ENCODE results near the gene LASP1. TPM values are rescaled to one million over a fixed set of nuclear protein-coding genes. Genes with fewer than 3 reads are reported as not detected.

Gene LASP1
- total and polyA plus RNA-seq, 2 of the 8 experiments (the other 6 are each of a cell fraction or from before 2014, with no cell fraction given) = 114 to 180 TPM

DNA sequence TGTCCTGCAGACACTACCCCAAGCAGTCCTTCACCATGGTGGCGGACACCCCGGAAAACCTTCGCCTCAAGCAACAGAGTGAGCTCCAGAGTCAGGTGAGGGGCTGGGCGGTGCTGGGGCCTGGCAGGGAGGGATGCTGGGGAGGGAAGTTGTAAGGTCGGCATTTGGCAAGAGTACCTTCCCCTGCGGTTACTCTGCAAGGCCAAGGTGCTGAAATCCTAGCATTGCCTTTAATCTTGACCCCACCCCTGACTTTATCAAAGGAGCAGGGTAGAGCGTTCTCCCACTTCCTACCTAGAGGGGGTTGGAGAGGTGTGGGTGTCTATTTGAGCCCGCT, 20.5 kb downstream of the LASP1 start:
- H3K4me3 ChIP-seq (ENCODE audit: extremely low read depth in 1 of 4, insufficient read depth in 2 of 4, low read depth in 3 of 4, low read length in 4 of 4) = no peak overlapping the region
- no peak overlapping the region for H3K23ac ChIP-seq (ENCODE audit: insufficient read length)
- no peak overlapping the region for H3K56ac ChIP-seq (replicated peaks; ENCODE audit: insufficient read length, low read depth, low read length)
- H3K27ac ChIP-seq (ENCODE audit: low read depth, low read length) = no peak overlapping the region; the same call in 1 of the 2 replicates
- H3K27me3 ChIP-seq (replicated peaks in 1 of 4; ENCODE audit: control insufficient read depth in 3 of 4, extremely low read depth in 1 of 4, insufficient read depth in 3 of 4, low read length in 3 of 4) = no peaks in the 10 kb centered on the region
- H3K4ac ChIP-seq (replicated peaks; ENCODE audit: insufficient read length, low read depth, low read length) = no peak overlapping the region
- no peak for FAIRE-seq
- H4K91ac ChIP-seq (replicated peaks; ENCODE audit: insufficient read length, low read length) = no peak overlapping the region
- peaks cover 0 to 34% of the 10 kb centered on the region in 2 experiments; a peak in 2 of 4 replicates for H3K79me2 ChIP-seq (ENCODE audit: control insufficient read depth in 1 of 2, insufficient read depth in 2 of 2, low read length in 2 of 2)
- peaks cover 0 to 18% (median 12%) of the 10 kb centered on the region in 4 experiments; a peak in 7 of 8 replicates for H3K36me3 ChIP-seq (ENCODE audit: control insufficient read depth in 2 of 4, insufficient read depth in 4 of 4, low read length in 3 of 4)
- H3K18ac ChIP-seq (ENCODE audit: extremely low read depth, low read length) = no peak overlapping the region
- H2BK20ac ChIP-seq (ENCODE audit: low read length) = no peak overlapping the region
- no peak overlapping the region for H4K8ac ChIP-seq (ENCODE audit: extremely low read depth, insufficient read depth, low read length)
- WGBS, 2 experiments (ENCODE audit: extremely low coverage in 1 of 2, insufficient coverage in 1 of 2, insufficient read length in 1 of 2, insufficient replicate concordance in 2 of 2, low coverage in 1 of 2, low lambda C conversion rate in 2 of 2, missing lambda C conversion rate in 1 of 2) = 86% methylated on average over 8 of the region's 8 CpGs; no CpG with 5 or more reads in 1 of the 2 experiments
- H3K23me2 ChIP-seq (ENCODE audit: low read depth, low read length) = no peaks in the 10 kb centered on the region
- no peak overlapping the region for H2AFZ ChIP-seq (ENCODE audit: low read length)
- no peak overlapping the region for H2BK5ac ChIP-seq (ENCODE audit: low read depth, low read length)
- no peaks in the 10 kb centered on the region for H3K9me3 ChIP-seq (ENCODE audit: insufficient read depth in 2 of 2, low read depth in 1 of 2, low read length in 1 of 2)
- H3K79me1 ChIP-seq (ENCODE audit: low read depth, low read length) = peaks cover 8% of the 10 kb centered on the region
- H3K4me2 ChIP-seq (ENCODE audit: insufficient read depth in 1 of 2, low read depth in 2 of 2, low read length in 2 of 2) = no peak overlapping the region
- ChIA-PET CTCF (ENCODE audit: partially characterized antibody) (interaction anchor here (1.6 kb wide), 1 partner anchor 25 kb away, joined by 4 read pairs; no protein-coding TSS in a partner anchor), POLR2A (ENCODE audit: partially characterized antibody) (interaction anchor here (0.9 kb wide), 1 partner anchor 14 kb away, joined by 4 read pairs; no protein-coding TSS in a partner anchor)
- H3K4me1 ChIP-seq (replicated peaks in 1 of 4; ENCODE audit: control insufficient read depth in 3 of 4, insufficient read depth in 4 of 4, low read length in 3 of 4) = peaks cover 2 to 16% (median 9%) of the 10 kb centered on the region in 4 experiments
- no peak for TF ChIP-seq SRF (IDR thresholded peaks at IDR 0.05; ENCODE audit: low read depth, low read length)
- no peak for TF ChIP-seq SIN3A (conservative IDR thresholded peaks at IDR 0.05 in 1 of 2, IDR thresholded peaks at IDR 0.05 in 1 of 2; ENCODE audit: low read depth in 1 of 2, low read length in 2 of 2)
- TF ChIP-seq POLR2A (IDR thresholded peaks at IDR 0.05; ENCODE audit: control extremely low read depth in 1 of 2, low read depth in 2 of 2, low read length in 2 of 2) = no peak
- TF ChIP-seq POLR2AphosphoS5 (IDR thresholded peaks at IDR 0.05; ENCODE audit: low read depth, low read length) = no peak
- no peak for TF ChIP-seq TEAD4 (IDR thresholded peaks at IDR 0.05; ENCODE audit: low read depth, low read length)
- no peak for TF ChIP-seq PHF8 (conservative IDR thresholded peaks at IDR 0.05; ENCODE audit: low read depth, low read length)
- no peak for TF ChIP-seq CBX5 (IDR thresholded peaks at IDR 0.05; ENCODE audit: low read depth, low read length)
- no peak overlapping the region for H2BK15ac ChIP-seq (ENCODE audit: low read length)
- no peak overlapping the region for H2BK120ac ChIP-seq (replicated peaks; ENCODE audit: low read depth, low read length)
- DNase-seq (ENCODE audit: low read depth in 1 of 2, low spot score in 2 of 2) = no peak
- no peak overlapping the region for H4K5ac ChIP-seq (ENCODE audit: insufficient read length, low read depth, low read length)
- H2BK12ac ChIP-seq (ENCODE audit: low read depth, low read length) = no peak overlapping the region
- H4K20me1 ChIP-seq (replicated peaks in 1 of 2; ENCODE audit: control insufficient read depth in 1 of 2, insufficient read depth in 2 of 2, low read length in 2 of 2) = peaks cover 6 to 18% of the 10 kb centered on the region in 2 experiments
- H3K9ac ChIP-seq (replicated peaks in 1 of 4; ENCODE audit: extremely low read depth in 1 of 4, low read depth in 3 of 4, low read length in 3 of 4) = no peak overlapping the region
- no peak overlapping the region for H3K14ac ChIP-seq (ENCODE audit: insufficient read length)
- H2AK5ac ChIP-seq (ENCODE audit: low read depth, low read length) = no peak overlapping the region

Measured in H1 (cell line).